HG03354 (cell line): ENCODE measurements around the gene IPO13.

Experiments
- ATAC-seq: cut with Tn5 transposase; IDR thresholded peaks from one replicate; pipeline ENCODE4 v1.9.1; 2021; ENCODE audit warnings: mild to moderate bottlenecking; ENCODE audit not compliant: unreplicated experiment, poor library complexity, severe bottlenecking

Gene IPO13

GRCh38 chr1:43925846-43926245 lies 20.9 kb upstream of the IPO13 start:
- no peak for ATAC-seq

DNA sequence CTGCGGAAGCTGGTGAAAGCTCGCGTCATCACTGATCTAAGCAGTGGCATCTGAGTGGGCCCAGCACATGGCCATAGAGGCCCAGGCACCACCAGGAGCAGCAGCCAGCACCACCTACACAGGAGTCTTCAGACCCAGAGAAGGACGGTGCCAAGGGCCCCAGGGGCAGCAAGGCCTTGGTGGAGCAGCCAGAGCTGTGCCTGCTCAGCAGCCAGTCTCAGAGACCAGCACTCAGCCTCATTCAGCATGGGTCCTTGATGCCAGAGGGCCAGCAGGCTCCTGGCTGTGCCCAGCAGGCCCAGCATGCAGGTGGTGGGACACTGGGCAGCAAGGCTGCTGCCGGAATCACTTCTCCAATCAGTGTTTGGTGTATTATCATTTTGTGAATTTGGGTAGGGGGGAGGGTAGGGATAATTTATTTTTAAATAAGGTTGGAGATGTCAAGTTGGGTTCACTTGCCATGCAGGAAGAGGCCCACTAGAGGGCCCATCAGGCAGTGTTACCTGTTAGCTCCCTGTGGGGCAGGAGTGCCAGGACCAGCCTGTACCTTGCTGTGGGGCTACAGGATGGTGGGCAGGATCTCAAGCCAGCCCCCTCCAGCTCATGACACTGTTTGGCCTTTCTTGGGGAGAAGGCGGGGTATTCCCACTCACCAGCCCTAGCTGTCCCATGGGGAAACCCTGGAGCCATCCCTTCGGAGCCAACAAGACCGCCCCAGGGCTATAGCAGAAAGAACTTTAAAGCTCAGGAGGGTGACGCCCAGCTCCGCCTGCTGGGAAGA lies 16.4 kb upstream of the IPO13 start:
- ATAC-seq = no peak

DNA sequence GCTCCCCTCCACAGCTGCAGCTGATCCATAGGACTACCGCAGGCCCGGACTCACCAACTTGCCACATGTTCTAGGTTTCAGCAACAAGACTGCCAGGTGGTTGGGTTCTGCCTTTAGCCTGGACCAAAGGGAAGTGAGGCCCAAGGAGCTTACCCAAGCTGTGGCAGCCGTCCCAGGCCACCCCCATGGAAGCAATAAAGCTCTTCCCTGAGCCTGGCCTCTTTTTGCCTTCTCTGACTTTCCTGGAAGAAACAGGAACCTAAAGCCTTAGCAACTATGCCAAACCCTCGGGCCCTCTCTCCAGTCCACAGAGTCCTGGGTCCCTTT lies 15.8 kb upstream of the IPO13 start:
- ATAC-seq = no peak

DNA sequence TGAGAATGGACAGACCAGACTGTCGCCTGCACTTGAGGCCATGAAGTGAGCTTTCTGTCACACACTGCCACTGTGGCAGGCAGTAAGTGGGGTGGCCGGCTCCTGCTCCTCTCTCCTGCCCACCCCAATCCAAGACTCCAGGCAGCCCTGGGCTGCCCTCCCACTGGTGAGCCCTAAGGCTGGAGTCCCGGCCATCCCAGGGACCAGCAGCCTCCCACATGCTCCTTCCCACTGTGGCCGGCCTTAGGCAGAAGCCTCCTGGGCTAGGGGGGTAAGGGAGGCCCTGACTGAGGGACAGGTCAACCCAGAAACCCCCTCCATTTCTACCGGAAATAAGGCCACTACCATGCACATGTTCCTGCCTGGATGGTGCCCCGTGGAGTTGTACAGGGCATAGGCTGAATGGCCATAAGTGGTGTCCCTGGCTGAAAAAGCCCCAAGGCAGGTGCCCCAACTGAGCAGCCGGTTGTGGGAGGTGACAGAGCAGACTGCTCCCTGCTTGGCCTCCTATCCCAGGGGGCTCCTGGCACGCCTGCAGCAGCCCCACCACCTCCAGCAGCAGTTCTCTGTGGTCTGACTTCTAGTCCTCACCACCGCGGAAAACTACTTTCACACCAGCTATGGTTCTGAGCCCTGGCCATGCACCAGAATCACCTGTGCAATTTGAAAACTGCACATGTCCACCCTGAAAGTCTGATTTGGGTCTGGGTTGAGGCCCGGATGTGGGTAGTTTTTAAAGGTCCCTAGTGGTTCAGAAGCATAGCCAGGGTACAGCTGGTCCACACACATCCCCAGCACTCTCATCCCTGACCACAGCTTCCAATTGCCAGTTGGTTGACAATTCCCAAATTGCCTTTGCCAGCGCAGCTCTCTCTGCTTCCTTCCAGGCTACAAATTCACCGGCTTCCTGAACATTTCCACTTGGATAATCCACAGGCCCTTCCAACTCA lies 14.8 kb upstream of the IPO13 start:
- ATAC-seq = no peak

DNA sequence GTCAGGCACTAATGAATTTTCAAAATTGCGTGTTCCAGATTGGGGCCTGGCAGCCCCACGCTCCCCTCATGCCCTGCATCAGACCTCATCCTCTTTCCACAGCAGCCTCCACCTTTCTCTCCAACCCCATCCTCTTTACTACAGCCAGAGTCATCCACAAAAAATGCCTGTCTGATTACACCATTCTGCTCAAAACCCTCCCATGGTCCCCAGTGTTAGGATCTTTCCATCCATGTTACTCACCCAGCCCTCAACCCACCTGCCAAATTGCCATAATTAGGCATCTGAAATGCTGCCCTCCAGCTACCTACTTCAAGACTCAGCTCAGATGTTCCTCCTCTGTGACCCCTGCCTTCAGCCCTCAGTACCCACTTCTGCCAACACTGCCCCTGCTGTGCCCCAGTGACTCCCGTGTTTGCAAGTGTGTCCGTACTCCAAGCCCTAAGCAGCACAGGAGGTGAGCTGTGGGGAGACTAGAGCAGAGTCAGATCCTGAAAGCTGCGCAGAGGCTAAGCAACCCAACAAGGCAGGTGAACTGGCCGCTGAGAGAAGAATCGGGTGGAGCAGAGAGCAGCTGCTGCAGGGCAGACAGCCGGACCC lies 13.9 kb upstream of the IPO13 start:
- ATAC-seq = no peak

DNA sequence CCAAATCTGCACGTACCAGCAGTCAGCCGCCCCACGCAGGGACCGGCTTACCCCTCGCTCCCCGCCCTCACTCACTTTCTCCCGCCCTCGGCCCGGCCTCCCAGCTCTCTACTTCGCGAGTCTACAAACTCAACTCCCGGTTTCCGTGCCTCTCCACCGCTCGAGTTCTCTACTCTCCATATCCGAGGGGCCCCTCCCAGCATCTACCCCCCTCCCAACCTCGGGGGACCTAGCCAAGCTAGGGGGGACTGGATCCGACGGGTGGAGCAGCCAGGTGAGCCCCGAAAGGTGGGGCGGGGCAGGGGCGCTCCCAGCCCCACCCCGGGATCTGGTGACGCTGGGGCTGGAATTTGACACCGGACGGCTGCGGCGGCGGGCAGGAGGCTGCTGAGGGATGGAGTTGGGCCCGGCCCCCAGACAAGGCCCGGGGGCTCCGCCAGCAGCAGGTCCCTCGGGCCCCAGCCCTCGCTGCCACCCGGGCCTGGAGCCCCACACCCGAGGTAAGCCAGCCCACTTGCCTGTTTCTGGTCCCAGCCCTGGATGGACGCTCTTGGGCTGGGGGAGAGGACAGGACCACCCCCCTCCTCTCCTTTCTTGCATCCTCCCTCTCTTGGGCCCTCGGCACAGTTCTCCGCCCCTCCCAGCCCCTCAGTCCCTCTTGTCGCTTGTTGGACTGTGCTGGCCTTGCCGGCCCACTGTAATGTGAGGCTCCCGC lies 13.2 kb upstream of the IPO13 start, which contains the start of gene ARTN:
Gene ARTN (plus strand): TSS at position 416 of the 715 bp plus-strand sequence. CDS start 1,856 bp downstream, outside the sequence.
- no peak for ATAC-seq

DNA sequence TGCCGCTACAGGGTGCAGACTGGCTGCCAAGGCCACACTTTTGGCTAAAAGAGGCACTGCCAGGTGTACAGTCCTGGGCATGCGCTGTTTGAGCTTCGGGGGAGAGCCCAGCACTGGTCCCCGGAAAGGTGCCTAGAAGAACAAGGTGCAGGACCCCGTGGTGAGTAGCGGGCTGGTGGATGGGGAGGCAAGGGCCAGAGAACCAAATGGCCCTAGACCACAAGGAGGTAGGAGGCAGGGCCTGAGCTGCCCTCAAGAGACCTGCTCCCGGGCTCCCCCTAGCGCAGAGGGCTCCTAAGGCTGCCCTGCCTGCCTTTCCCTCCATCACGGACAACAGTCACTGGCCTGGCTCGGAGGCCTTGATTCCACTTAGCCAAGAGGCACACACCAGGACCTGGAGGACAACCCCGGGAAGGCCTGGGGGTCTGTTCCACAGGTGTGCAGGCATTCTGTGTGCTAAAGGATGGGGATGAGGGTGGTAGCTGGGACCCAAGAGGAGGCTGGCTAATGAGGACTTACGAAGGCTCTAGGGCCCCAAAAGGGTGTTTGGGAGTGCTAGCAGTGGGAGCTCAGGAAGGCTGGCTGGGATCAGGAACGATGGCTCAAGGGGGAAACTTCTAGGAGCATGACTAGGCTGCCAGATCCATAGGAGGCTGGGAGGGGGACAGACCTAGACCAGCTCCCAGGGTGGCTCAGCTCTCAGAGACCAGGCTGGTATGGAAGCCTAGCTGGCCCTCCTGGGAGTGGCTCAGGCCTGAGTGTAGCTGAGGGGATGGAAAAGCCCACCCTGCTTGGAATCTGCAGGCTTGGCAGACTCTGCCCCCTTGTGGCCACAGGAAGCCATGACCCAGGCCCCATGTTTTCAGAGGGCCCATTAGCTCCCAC lies 12.4 kb upstream of the IPO13 start:
- no peak for ATAC-seq

DNA sequence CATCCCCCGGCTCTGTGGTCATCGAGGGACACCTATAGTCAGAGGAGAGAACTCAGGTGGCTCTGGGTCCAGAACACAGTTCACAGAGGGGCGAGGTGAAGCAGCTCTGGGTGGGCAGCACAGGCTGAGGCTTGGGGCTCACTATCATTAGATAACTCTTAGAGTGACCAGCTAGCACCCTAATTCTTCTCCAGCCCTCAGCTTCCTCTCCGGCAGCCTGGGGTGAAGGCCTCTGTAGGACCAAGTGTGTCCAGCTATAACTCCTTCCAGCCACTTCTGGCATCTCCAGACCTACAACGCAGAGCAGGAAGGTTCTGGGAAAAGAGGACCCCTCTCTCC lies 11.8 kb upstream of the IPO13 start:
- ATAC-seq = no peak

DNA sequence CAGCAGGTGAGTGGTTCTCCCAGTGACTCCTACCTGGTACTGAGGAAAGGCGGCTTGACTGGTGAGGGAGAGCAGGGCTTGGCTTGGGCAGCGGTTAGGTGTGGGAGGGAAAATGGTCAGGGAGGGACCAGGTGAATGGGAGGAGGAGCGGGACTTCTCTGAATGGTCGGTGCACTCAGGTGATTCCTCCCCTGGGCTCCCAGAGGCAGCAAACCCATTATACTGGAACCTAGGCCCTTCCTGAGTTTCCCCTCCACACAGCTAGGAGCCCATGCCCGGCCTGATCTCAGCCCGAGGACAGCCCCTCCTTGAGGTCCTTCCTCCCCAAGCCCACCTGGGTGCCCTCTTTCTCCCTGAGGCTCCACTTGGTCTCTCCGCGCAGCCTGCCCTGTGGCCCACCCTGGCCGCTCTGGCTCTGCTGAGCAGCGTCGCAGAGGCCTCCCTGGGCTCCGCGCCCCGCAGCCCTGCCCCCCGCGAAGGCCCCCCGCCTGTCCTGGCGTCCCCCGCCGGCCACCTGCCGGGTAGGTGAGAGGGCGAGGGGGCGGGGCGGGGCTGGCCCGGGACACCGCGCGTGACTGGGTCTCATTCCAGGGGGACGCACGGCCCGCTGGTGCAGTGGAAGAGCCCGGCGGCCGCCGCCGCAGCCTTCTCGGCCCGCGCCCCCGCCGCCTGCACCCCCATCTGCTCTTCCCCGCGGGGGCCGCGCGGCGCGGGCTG lies 10.9 kb upstream of the IPO13 start:
- no peak for ATAC-seq

DNA sequence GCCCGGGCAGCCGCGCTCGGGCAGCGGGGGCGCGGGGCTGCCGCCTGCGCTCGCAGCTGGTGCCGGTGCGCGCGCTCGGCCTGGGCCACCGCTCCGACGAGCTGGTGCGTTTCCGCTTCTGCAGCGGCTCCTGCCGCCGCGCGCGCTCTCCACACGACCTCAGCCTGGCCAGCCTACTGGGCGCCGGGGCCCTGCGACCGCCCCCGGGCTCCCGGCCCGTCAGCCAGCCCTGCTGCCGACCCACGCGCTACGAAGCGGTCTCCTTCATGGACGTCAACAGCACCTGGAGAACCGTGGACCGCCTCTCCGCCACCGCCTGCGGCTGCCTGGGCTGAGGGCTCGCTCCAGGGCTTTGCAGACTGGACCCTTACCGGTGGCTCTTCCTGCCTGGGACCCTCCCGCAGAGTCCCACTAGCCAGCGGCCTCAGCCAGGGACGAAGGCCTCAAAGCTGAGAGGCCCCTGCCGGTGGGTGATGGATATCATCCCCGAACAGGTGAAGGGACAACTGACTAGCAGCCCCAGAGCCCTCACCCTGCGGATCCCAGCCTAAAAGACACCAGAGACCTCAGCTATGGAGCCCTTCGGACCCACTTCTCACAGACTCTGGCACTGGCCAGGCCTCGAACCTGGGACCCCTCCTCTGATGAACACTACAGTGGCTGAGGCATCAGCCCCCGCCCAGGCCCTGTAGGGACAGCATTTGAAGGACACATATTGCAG lies 10.2 kb upstream of the IPO13 start:
- no peak for ATAC-seq

DNA sequence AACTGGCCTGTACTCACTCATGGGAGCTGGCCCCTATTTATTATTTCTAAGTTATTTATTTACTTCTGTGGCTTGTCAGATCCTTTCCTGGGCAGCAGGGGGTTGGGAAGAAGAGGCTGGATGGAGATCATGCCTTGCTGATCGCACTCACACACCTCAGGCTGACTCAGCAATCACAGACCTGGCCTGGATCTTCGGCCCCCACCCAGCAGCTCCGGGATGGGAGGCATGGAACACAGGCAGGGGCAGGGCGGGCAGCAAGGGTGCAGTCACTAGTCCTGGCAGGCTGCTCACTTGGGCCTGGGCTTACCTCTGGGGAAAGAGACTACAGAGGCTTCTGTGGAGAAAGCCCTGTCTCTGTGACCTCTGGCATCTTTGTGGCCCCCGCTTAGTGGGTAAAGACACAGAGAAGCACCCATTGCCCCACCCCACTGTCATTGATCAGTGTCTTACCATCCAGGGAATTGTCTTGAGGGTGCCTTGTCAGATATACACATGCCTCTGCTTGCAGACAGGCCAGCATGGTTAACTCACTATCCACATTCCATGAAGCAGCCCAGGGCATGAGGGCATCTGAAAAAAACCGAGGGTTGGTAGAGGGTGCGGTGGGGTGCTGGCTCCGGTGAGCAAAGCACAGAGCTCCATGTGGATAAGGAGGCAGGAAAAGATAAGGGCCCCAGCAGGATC lies 9.4 kb upstream of the IPO13 start:
- no peak for ATAC-seq

GRCh38 chr1:43938383-43938782 lies 8.4 kb upstream of the IPO13 start:
- ATAC-seq = no peak

GRCh38 chr1:43938892-43939587 lies 7.7 kb upstream of the IPO13 start:
- no peak for ATAC-seq

DNA sequence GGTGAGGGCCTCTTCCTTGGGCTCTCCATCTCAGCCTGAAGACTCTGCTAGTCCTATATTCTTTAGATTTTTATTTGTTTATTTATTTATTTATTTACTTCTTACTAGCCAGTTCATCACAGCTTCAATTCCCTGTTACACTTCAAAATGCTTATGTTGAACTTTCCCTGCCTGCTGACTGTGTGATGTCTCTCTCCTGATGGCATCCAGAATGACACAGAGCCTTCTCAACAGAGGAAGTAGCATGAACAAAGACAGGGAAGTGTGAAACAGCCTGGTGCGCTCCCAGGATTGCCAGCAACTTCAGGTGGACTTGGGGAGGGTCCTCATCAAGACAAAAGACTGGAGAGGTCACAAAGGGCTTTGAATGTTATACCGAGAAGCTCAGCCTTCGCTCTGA lies 4.3 kb upstream of the IPO13 start:
- no peak for ATAC-seq

DNA sequence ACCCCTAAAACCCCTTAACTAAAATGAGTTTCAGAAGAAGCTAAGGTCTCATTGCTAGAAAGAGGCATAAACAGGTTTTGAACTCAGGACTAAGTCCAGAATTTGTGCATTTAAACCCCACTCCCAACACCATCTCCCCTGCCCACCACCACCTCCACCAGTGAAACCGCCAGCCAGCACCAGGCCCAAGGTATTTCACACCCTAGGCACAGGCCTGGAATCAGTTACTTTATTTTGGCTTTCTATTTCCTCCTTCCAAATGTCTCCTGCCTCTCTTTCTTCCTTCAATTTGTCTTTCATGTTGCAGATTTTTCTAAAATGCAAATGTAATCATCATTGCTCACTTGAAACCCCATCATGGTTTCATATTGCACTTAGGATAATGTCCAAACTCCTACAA lies 1.9 kb upstream of the IPO13 start:
- ATAC-seq = no peak

- ATAC-seq = no peak
Measured at GRCh38 chr1:43945674-43946235, 995 bp upstream of the IPO13 start.
